Lung (tissue), 16 donors: ENCODE results near the gene DOCK4. TPM values are rescaled to one million over a fixed set of nuclear protein-coding genes. Genes with fewer than 3 reads are reported as not detected.
A peak's percentile ranks its signal among the peaks of the same experiment; 100 is the strongest.

Source experiments
- ATAC-seq: fragments of 200-7000 bp; cut with Tn5 transposase; one replicate; pipeline ENCODE4 v1.9.1; 2020; ENCODE audit warnings: moderate number of reproducible peaks; ENCODE audit not compliant: insufficient read depth, low FRiP score
- DNase-seq, 3 donors: peaks; one replicate each; pipeline ENCODE4 v3.0.0-alpha.2; 2013 to 2017
- H3K27ac ChIP-seq, 2 donors: one replicate each; pipeline ENCODE4 v1.5.1; 2013; ENCODE audit warnings: mild to moderate bottlenecking in 2 of 2, moderate library complexity in 2 of 2, control low read depth in 1 of 2, inconsistent platforms in 1 of 2, low read depth in 1 of 2, low read length in 1 of 2
- H3K27me3 ChIP-seq, 3 donors: one replicate each; pipeline ENCODE4 v1.5.1; 2013; ENCODE audit warnings: low read length in 2 of 3; ENCODE audit not compliant: control insufficient read depth in 3 of 3, insufficient read depth in 3 of 3
- H3K36me3 ChIP-seq, 4 donors: one replicate each; pipeline ENCODE4 v1.5.1; 2013; ENCODE audit warnings: low read length in 4 of 4, mild to moderate bottlenecking in 1 of 4, moderate library complexity in 1 of 4; ENCODE audit not compliant: control insufficient read depth in 4 of 4, insufficient read depth in 4 of 4
- H3K4me1 ChIP-seq, 5 donors: one replicate each; pipeline ENCODE4 v1.5.1; 2013; ENCODE audit warnings: low read length in 5 of 5, mild to moderate bottlenecking in 2 of 5, moderate library complexity in 1 of 5; ENCODE audit not compliant: control insufficient read depth in 5 of 5, insufficient read depth in 5 of 5
- H3K4me3 ChIP-seq: one replicate; pipeline ENCODE4 v1.5.1; 2013; ENCODE audit warnings: mild to moderate bottlenecking, control low read depth, moderate library complexity
- H3K9ac ChIP-seq, 2 donors: one replicate each; pipeline ENCODE4 v1.5.1; 2013; ENCODE audit warnings: low read length in 2 of 2, control low read depth in 1 of 2; ENCODE audit not compliant: insufficient read depth in 1 of 2
- H3K9me3 ChIP-seq, 4 donors: one replicate each; pipeline ENCODE4 v1.5.1; 2013; ENCODE audit warnings: low read length in 3 of 4, mild to moderate bottlenecking in 1 of 4, moderate library complexity in 1 of 4; ENCODE audit not compliant: control insufficient read depth in 4 of 4, insufficient read depth in 3 of 4
- CTCF ChIP-seq: IDR thresholded peaks from 2 replicates; pipeline ENCODE4 v1.5.1; 2012; ENCODE audit warnings: mild to moderate bottlenecking; ENCODE audit errors: control extremely low read depth, extremely low read depth
- WGBS, 2 donors: extraction: QIAGEN DNeasy Blood & Tissue Kit; methylation state at CpG; one replicate each; pipeline ENCODE4 v1.1.7; 2013; 5-methylcytosine and 5-hydroxymethylcytosine counted together
- long read RNA-seq, 5 donors: transcript quantifications; one replicate each; lab custom pipeline, GENCODE V29; 2026
- polyA plus RNA-seq, 2 donors: library from polyadenylated mRNA; stranded (reverse); fragments of 200-250 nt; gene quantifications; one replicate each; pipeline ENCODE4 v1.2.1, GENCODE V29; 2013
- total RNA-seq, 2 donors: library from RNA; depleted of rRNA in 1 of 2; stranded (reverse); fragments of >200 nt in 1 of 2; gene quantifications; one replicate each; pipeline ENCODE4 v1.2.1, GENCODE V29; 2014 to 2021
- donor health status: control.
- donor health status: control.
- donor health status: Bipolar disorder and iron deficiency.
- donor health status: healthy.
- donor health status: DM: yes; HTN: yes; CAD: no.

Gene DOCK4, protein sequence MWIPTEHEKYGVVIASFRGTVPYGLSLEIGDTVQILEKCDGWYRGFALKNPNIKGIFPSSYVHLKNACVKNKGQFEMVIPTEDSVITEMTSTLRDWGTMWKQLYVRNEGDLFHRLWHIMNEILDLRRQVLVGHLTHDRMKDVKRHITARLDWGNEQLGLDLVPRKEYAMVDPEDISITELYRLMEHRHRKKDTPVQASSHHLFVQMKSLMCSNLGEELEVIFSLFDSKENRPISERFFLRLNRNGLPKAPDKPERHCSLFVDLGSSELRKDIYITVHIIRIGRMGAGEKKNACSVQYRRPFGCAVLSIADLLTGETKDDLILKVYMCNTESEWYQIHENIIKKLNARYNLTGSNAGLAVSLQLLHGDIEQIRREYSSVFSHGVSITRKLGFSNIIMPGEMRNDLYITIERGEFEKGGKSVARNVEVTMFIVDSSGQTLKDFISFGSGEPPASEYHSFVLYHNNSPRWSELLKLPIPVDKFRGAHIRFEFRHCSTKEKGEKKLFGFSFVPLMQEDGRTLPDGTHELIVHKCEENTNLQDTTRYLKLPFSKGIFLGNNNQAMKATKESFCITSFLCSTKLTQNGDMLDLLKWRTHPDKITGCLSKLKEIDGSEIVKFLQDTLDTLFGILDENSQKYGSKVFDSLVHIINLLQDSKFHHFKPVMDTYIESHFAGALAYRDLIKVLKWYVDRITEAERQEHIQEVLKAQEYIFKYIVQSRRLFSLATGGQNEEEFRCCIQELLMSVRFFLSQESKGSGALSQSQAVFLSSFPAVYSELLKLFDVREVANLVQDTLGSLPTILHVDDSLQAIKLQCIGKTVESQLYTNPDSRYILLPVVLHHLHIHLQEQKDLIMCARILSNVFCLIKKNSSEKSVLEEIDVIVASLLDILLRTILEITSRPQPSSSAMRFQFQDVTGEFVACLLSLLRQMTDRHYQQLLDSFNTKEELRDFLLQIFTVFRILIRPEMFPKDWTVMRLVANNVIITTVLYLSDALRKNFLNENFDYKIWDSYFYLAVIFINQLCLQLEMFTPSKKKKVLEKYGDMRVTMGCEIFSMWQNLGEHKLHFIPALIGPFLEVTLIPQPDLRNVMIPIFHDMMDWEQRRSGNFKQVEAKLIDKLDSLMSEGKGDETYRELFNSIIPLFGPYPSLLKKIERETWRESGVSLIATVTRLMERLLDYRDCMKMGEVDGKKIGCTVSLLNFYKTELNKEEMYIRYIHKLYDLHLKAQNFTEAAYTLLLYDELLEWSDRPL (N-terminal part only)
- total RNA-seq (100 to 1,000 TPM in 1 of 2 donors, 10 to 100 TPM in 1; 59.2 to 163 TPM), polyA plus RNA-seq (10 to 100 TPM; 18.7 to 21.4 TPM)
- long read RNA-seq, donor 1, partial matches to known transcripts, result 0 of 3 reads
- long read RNA-seq, donor 1, other reads (novel, unspliced or antisense), result 0 of 3 reads
- long read RNA-seq, donor 2, partial matches to known transcripts, result 0 of 1 reads
- long read RNA-seq, donor 2, other reads (novel, unspliced or antisense), result 0 of 1 reads
- long read RNA-seq, donor 3, partial matches to known transcripts, result 5 of 9 reads
- long read RNA-seq, donor 3, other reads (novel, unspliced or antisense), result 0 of 9 reads
- long read RNA-seq, donor 4, result 0 reads
- long read RNA-seq, donor 5, partial matches to known transcripts, result 0 of 2 reads
- long read RNA-seq, donor 5, other reads (novel, unspliced or antisense), result 0 of 2 reads

DNA sequence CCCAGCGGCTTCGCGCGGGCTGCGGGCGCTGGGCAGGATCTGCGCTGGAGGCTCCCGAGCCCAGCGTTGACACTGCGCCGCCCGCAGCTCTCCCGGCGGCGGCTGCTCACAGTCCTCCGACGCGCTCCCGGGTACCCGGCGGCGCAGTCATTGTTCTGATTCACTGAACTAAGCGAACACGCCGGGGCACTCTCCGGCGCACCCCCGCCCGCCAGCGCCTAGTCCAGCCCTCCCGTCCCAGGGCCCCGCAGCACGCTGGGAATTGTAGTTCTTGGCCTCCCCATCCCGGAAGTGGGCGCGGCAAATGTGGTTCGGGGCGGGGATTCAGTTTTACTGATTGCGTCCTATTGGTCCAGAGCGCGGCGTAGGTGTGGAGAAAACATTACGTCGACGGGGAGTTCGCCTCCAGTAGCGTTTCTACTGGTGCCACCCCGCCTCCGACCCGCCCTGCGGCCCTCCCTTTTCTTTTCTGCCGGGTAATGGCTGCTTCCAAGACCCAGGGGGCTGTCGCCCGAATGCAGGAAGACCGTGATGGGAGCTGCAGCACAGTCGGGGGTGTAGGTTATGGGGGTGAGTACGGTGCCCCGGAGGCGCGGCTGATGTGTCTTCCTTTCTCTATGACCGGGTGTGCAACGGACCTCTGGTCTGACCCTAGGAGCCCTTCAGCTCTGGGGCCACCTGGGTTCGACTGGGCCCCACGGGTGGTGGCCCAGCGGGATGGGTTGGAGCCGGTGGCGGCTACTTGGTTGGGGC lies at the start of gene DOCK4, which contains the start of gene ZNF277:
TSS of gene DOCK4 (minus strand) at position 162 of the 753 bp plus-strand sequence. CDS start 261 bp downstream, outside the sequence.
TSS of gene ZNF277 (plus strand) at position 458 of the 753 bp plus-strand sequence. CDS start at position 480, 22 bp downstream.
- Histone ChIP-seq H3K9me3 (no peaks in the 10 kb centered on the region), H3K4me3 (peak within 1 kb of the TSS; percentile 91), H3K27me3 (no peaks in the 10 kb centered on the region), H3K36me3 (no peaks in the 10 kb centered on the region), H3K9ac (peak within 1 kb of the TSS; percentile 91 to 92), H3K4me1 (peaks cover 3 to 24% (median 10%) of the 10 kb centered on the region in 5 donors), H3K27ac (peak within 1 kb of the TSS; percentile 82 to 95)
- ATAC-seq, result peak; percentile 94
- peak; percentile 100 for DNase-seq
- 0 to 1% methylated on average over 64 to 67 of the region's 67 CpGs for WGBS, 2 donors
- no peak for TF ChIP-seq CTCF

GRCh38 chr7:112255388-112255720 lies 49.2 kb upstream of the DOCK4 start:
- DNase-seq (no peak), ATAC-seq (no peak)
- Histone ChIP-seq H3K4me3 (no peak overlapping the region), H3K4me1 (peaks cover 0 to 5% (median 1%) of the 10 kb centered on the region in 5 donors), H3K27me3 (no peaks in the 10 kb centered on the region), H3K9me3 (no peaks in the 10 kb centered on the region), H3K9ac (no peak overlapping the region), H3K27ac (no peak overlapping the region), H3K36me3 (no peaks in the 10 kb centered on the region)
- no peak for TF ChIP-seq CTCF
